ENCODE measurements around the gene DAPL1.

Gene DAPL1

GRCh38 chr2:158795195-158795924, at the start of gene DAPL1:
Gene DAPL1, plus strand, starts transcription at chr2:158795317. Its CDS starts 56 bp downstream, at chr2:158795373.
- FAIRE-seq: no peak

DNA sequence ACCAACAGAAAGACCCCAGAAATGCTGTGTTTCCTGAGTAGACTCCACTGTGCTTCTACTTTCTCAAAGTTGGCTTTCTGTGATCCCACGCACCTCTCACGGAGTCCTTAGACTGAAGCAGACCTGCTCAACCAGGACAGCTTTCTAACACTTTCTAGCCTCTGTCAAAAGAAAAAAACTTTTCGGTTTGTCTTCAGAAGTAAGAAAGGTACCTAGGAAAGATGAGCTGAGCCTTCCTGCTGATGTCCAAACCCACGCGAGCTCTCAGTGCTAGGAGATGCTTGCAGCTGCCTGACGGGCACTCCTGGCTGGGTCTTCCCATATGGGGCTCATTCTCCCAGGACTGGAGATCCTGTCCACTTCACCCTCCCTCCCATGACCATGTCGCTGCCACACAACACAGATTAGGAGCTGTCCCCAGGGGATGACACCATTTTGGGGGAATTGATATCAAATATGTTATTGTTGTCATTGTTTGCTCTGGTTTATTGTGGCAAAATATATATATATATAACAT, 49.2 kb upstream of the DAPL1 start:
- FAIRE-seq: no peak

DNA sequence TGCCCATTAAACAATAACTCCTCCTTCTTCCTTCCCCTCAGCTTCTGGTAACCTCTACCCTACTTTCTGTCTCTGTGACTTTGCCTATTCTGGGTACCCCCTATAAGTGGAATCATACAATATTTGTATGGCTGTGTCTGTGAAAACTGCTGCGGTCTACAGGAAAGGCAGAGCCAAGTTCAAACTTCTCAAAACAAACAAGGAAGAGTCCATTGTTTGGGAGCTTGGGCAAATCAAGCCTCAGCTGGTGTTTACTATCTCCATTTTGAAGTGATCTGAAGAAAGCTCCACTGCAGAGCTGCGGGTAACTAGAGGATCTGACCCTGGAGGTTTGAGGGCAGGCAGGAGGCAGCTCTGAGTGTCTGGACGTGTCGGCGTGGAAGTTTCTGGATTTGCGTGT, 48.6 kb upstream of the DAPL1 start:
- no peak for FAIRE-seq

DNA sequence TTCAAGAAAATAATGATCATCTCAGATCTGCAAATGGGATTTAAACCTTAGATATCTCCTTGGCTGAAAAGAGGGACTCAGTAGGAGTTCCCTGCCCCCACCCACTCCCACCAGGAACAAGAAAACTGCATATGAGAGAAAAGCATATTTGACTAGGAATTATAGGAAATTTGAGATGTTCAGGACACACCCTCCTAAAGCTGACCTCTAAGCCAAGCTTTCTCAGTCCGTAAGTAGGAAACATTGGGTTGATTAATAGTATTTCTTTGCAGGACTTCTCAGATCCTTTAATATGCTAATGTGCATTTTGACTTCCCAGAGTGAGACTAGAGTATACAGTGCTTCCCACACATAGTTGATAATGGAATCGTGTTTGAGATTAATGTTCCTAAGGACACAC, 47.8 kb upstream of the DAPL1 start:
- FAIRE-seq: no peak

DNA sequence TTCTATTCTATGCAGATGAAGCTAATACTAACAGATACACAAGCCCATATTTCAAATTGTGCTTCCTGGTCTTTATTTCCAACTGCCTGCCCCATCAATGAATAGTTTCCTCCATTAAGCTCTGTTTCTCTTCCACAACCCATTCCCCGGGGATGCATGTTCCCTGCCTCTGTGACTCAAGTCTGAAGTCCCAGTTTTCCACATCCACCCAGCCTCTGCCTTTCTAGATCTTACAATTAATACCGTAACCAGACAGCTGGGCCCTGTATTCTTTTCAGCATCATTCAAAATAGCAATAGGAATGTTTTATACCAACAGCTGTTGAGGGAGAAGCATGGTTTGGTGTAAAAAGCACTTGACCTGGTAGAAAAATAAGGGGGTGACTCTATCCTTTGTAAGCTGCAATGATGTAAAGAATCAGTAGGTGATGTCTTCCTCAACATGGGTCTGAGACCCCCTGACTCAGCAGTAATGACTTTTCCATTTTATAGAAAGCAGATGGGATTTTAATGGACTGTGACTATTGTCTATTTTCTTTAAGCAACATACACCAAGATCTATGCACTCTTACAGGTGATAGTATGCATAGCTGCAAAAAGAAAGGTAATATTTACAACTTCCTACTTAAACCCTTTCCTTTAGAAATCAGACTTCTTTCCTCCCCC, 46.1 kb upstream of the DAPL1 start:
- FAIRE-seq: no peak

GRCh38 chr2:158750458-158751125, 44.5 kb upstream of the DAPL1 start:
- FAIRE-seq: no peak

DNA sequence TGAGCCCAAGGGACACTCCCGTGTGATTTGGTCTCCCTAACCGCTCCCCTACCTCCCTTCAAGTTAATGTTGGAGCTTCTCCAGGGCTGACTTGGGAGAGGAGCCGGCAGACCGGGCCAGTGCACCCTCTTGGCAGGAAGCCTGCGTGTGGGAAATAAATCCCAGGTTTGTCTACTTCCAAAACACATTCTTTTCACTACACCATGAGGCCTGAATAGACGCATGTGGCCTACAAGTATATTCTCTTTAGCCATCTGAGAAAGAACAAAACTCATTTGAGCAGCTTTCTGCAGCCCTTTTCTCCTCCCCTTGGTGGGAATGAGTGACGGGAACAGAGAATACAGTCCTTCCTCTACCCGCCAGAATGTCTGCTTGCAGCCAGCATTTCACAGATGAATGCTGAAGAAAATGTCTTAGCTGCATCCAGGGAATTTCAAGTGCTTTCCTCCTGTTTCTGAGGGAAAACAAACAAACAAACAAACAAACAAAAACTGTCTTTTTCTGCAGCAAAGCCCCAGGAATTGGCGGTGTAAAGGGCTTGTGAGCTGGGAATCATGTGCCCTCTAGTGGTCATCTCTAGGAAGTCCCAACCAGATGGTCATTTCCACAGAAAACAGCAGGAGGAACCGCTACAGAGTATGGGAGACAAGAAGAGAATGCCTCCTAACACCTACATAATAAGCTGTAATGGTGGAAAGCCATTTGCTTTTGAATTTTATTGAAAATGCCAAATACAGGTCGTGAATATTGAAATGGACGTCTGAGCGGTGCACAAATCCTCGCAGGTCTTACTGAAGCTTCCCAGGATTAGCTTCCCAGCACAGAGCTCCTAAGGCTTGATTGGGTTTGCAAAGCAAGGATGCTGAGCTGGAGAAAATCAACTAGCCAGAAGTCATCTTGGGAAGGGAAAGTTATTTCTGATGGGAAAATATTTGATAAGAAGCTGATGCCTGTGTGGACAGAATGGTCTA, 41.2 kb upstream of the DAPL1 start:
- FAIRE-seq: no peak

- FAIRE-seq: no peak
Observed at GRCh38 chr2:158755310-158756087, 39.6 kb upstream of the DAPL1 start.

GRCh38 chr2:158756331-158756730, 38.8 kb upstream of the DAPL1 start:
- FAIRE-seq: no peak

DNA sequence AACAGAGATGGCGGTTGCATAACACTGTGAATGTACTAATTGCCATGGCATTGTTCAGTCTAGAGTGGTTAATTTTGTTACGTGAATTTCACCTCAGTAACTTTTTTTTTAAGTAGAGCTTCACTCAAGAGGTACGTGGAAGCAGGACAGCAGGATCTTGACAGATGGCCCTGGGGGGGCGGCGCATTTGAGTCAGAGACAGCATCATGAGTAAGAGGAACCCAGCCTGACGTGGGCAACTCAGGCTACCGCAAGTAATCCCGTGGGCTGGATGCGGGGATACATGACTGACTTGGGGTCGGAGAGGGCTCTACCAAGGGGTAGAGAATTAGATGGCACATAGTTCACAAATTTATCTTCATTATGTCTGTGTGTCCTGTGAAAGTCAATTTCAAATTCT, 38.1 kb upstream of the DAPL1 start:
- no peak for FAIRE-seq

GRCh38 chr2:158760887-158761286, 34.2 kb upstream of the DAPL1 start:
- no peak for FAIRE-seq

DNA sequence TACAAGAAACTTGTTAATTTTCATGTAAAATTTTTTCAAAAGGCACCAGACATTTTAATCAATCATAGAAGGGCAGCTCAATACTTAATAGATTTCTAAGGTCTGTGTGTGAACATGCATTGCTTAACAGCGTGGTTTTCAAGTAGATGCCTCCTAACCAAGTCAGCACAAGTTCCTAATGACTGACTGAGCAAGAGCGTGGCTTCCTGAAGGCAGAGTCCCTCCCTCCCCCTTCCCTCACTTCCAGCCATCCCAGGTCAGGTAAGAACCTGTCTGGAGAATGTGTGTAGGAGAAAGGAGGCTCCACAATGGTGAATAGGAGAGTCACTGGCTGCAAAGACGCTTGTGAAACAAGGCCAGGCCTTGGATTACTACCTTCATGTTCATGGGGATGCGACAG, 33.5 kb upstream of the DAPL1 start:
- FAIRE-seq: no peak

DNA sequence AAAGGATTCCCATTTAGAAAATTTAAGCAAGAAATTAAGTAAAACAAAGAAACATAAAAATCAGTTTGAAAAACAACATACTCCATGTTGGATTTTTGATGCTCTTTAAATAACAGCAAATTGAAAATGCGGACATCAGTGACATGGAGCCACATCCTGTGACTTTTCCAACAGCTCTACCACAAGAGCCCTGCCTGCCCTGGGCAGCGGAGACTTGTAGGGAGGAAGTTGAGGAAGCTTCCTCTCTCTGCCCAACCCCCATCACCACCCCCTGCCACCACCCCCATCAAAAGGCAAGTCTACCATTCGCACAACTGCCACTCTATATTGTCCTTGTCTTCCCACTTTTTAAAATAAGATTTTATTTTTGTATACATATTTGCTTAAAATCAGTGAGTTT, 32.8 kb upstream of the DAPL1 start:
- no peak for FAIRE-seq

GRCh38 chr2:158766524-158766923, 28.6 kb upstream of the DAPL1 start:
- no peak for FAIRE-seq

GRCh38 chr2:158772306-158773078, 22.6 kb upstream of the DAPL1 start:
- no peak for FAIRE-seq

DNA sequence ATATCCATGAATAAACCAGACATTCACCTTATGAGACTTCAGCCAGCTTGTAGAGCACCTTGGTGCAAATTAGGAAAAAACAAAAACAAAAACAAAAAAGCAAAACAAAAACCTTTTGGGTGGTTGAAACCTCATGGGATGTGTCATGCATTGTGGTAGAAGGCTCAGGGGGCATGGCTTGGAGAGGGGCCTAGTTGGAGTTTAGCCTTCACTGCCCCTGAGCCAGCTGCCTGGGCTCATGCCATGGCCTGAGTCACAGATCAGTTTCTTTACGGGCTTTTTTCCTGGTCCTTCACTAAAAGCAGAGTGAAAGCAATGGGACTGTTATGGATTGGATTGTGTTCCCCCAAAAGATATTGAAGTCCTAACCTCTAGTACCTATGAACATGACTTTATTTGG, 22.0 kb upstream of the DAPL1 start:
- FAIRE-seq: no peak

- no peak for FAIRE-seq
Observed at GRCh38 chr2:158774681-158775080, 20.4 kb upstream of the DAPL1 start.

GRCh38 chr2:158775273-158776027, 19.7 kb upstream of the DAPL1 start:
- FAIRE-seq: no peak

DNA sequence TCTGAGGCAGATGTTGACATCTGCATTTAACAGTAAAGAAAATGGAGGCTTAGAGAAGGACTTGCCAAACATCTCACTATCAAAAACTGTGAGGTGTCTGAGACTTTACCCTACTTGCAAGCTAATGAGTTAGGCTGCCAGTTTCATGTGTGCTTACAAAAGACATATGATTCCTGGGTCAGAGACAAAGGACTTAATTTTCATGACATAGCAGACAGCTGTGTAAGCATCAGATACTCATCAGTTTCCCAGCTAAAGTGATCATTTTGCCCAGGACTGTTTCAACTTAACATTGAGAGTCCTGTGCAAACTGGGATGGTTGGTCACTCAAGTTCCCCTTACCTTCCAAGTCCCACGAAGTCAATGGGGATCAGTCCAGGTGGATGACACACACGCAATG, 18.9 kb upstream of the DAPL1 start:
- FAIRE-seq: no peak

DNA sequence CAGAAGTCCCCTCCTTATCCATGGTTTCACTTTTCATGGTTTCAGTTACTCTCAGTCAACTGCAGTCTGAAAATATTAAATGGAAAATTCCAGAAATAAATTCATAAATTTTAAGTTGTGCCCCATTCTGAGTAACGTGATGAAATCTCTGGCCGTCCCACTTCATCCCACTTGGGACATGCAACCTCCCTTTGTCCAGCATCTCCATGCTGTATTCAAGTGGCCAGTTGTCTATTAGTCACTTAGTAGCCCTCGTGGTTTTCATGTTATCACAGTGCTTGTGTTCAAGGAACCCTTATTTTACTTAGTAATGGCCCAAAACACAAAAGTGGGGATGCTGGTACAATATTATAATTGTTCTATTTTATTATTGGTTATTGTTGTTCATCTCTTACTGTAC, 18.0 kb upstream of the DAPL1 start:
- no peak for FAIRE-seq

Data from A204.1 (cell line).